K562 (cell line): ENCODE data around the gene ZNF202. TPM values are rescaled to one million over a fixed set of nuclear protein-coding genes. Genes with fewer than 3 reads are reported as not detected.
A peak's percentile ranks its signal among the peaks of the same experiment; 100 is the strongest.

ENCODE experiments used
- ARNT ChIP-seq, 2 experiments: fragments of 450-650 bp; IDR thresholded peaks; 2 replicates each; pipeline ENCODE4 v1.6.1; 2016; ENCODE audit warnings: mild to moderate bottlenecking in 1 of 2
- BRD9 ChIP-seq: fragments of 450-650 bp; IDR thresholded peaks from 2 replicates; pipeline ENCODE4 v1.6.1; 2018; ENCODE audit warnings: low read depth; ENCODE audit not compliant: partially characterized antibody
- CAMTA2 ChIP-seq: fragments of 250-450 bp; sonication (Bioruptor Pico); conservative IDR thresholded peaks from 2 replicates; pipeline ENCODE4 v1.5.1; 2022
- COPS2 ChIP-seq: fragments of 450-650 bp; conservative IDR thresholded peaks from 2 replicates; pipeline ENCODE4 v1.6.1; 2016; ENCODE audit warnings: mild to moderate bottlenecking, moderate library complexity
- GABPB2 ChIP-seq: fragments of 250-450 bp; sonication (Bioruptor Pico); conservative IDR thresholded peaks from 2 replicates; pipeline ENCODE4 v1.5.1; 2021; ENCODE audit warnings: mild to moderate bottlenecking
- HNRNPLL ChIP-seq: fragments of 200-400 bp; formaldehyde crosslinking; IDR thresholded peaks from 2 replicates; pipeline ENCODE4 v1.6.1; 2017; ENCODE audit warnings: low read length, low read depth, mild to moderate bottlenecking; ENCODE audit not compliant: poor library complexity, severe bottlenecking
- KLF1 ChIP-seq: fragments of 450-650 bp; IDR thresholded peaks from 2 replicates; pipeline ENCODE4 v1.6.1; 2016; ENCODE audit warnings: missing genetic modification characterization, missing compliant biosample characterization
- LEF1 ChIP-seq: fragments of 450-650 bp; IDR thresholded peaks from 2 replicates; pipeline ENCODE4 v1.6.1; 2016; ENCODE audit warnings: mild to moderate bottlenecking
- MAFF ChIP-seq: IDR thresholded peaks from 2 replicates; pipeline ENCODE4 v1.6.1; 2012; ENCODE audit warnings: low read length, improper control_type of control experiment
- MAFK ChIP-seq: IDR thresholded peaks from 2 replicates; pipeline ENCODE4 v1.6.1; 2011; ENCODE audit warnings: low read length, improper control_type of control experiment
- MEIS2 ChIP-seq: fragments of 450-650 bp; IDR thresholded peaks from 2 replicates; pipeline ENCODE4 v1.6.1; 2014; ENCODE audit warnings: mild to moderate bottlenecking; ENCODE audit not compliant: partially characterized antibody
- MYBL2 ChIP-seq, 2 experiments: fragments of 450-650 bp in 1 of 2; sonication (generic) in 1 of 2; formaldehyde crosslinking in 1 of 2; IDR thresholded peaks; 2 replicates each; pipeline versions ENCODE4 v1.6.1 to v1.8.1; 2017 to 2022; ENCODE audit warnings: borderline replicate concordance in 1 of 2, inconsistent platforms in 1 of 2, low read depth in 1 of 2, mild to moderate bottlenecking in 1 of 2, missing genetic modification reagents in 1 of 2, moderate library complexity in 1 of 2
- MYNN ChIP-seq, 2 experiments: sonication (generic); formaldehyde crosslinking in 1 of 2; IDR thresholded peaks; 2 replicates each; pipeline versions ENCODE4 v1.5.0 to v1.6.1; 2016 to 2020; ENCODE audit warnings: antibody characterized with exemption in 1 of 2, missing genetic modification reagents in 1 of 2
- NR2C1 ChIP-seq, 2 experiments: fragments of 450-650 bp; IDR thresholded peaks; 2 replicates each; pipeline ENCODE4 v1.6.1; 2017; ENCODE audit warnings: mild to moderate bottlenecking in 2 of 2, antibody characterized with exemption in 1 of 2, inconsistent platforms in 1 of 2, missing compliant biosample characterization in 1 of 2, missing genetic modification characterization in 1 of 2
- PPARD ChIP-seq: fragments of 250-450 bp; sonication (Bioruptor Pico); IDR thresholded peaks from 2 replicates; pipeline ENCODE4 v1.8.0; 2022; ENCODE audit warnings: inconsistent platforms, mild to moderate bottlenecking, moderate library complexity
- RAD51 ChIP-seq: fragments of 450-650 bp; IDR thresholded peaks from 2 replicates; pipeline ENCODE4 v1.7.1; 2016; ENCODE audit warnings: low read depth, mild to moderate bottlenecking, borderline replicate concordance
- TBL1XR1 ChIP-seq, 2 experiments: IDR thresholded peaks; 2 replicates each; pipeline ENCODE4 v1.6.1; 2012; ENCODE audit warnings: improper control_type of control experiment in 2 of 2, low read length in 2 of 2, mild to moderate bottlenecking in 1 of 2
- ZNF140 ChIP-seq: fragments of 250-450 bp; sonication (Bioruptor Pico); IDR thresholded peaks from 2 replicates; pipeline ENCODE4 v1.8.0; 2021; ENCODE audit warnings: moderate library complexity, mild to moderate bottlenecking, inconsistent platforms
- ZNF143 ChIP-seq: sonication (generic); formaldehyde crosslinking; IDR thresholded peaks from 2 replicates; pipeline ENCODE4 v1.9.0; 2022; ENCODE audit warnings: mild to moderate bottlenecking, missing genetic modification reagents
- ZNF449 ChIP-seq: fragments of 250-450 bp; sonication (Bioruptor Pico); IDR thresholded peaks from 2 replicates; pipeline ENCODE4 v1.8.0; 2022; ENCODE audit warnings: moderate library complexity, mild to moderate bottlenecking, inconsistent platforms
- polyA plus RNA-seq, 8 experiments: library from polyadenylated mRNA; depleted of rRNA in 4 of 8; stranded (reverse) in 5 of 8; unstranded in 3 of 8; fragments of >200 nt; fragmentation: Nextera tagmentation in 2 of 8; fragmentation: Illumina TruSeq in 1 of 8; extraction: Ambion mirVana in 2 of 8; extraction: Trizol in 1 of 8; gene quantifications; 2 replicates each; pipeline versions ENCODE4 v1.2.1 to v1.2.3, GENCODE V29; 2011 to 2014; ENCODE audit warnings: inconsistent platforms in 1 of 8, missing spikeins in 1 of 8
- total RNA-seq, 7 experiments: library from RNA; depleted of rRNA in 6 of 7; stranded (reverse); fragments of >200 nt in 6 of 7; fragmentation: Illumina TruSeq in 2 of 7; extraction: Trizol in 2 of 7; gene quantifications; 2 replicates each; pipeline versions ENCODE4 v1.2.1 to v1.2.3, GENCODE V29; 2011 to 2021; ENCODE audit warnings: low replicate concordance in 1 of 7
- TF ChIP-seq, protein P1 (sequence below): fragments of 250-450 bp; sonication (Bioruptor Pico); IDR thresholded peaks from 2 replicates; pipeline ENCODE4 v1.8.0; 2022; ENCODE audit warnings: inconsistent platforms, mild to moderate bottlenecking, moderate library complexity, borderline replicate concordance
- TF ChIP-seq, protein P2 (sequence below): sonication (generic); formaldehyde crosslinking; IDR thresholded peaks from 2 replicates; pipeline ENCODE4 v1.8.1; 2022; ENCODE audit warnings: missing genetic modification reagents
- TF ChIP-seq, protein P3 (sequence below): fragments of 450-650 bp; formaldehyde crosslinking; IDR thresholded peaks from 2 replicates; pipeline ENCODE4 v1.4.0; 2022; ENCODE audit warnings: missing genetic modification characterization

ZNF202 gene
- total and polyA plus RNA-seq, 9 of the 15 experiments (the other 6 are each of a cell fraction or from before 2014, with no cell fraction given): 2.3 to 18.7 (median 12.7) TPM

GRCh38 chr11:123741159-123742030 is at the start of gene ZNF202 (continued):
- TF ChIP-seq RAD51 (peak; percentile 80), GABPB2 (no peak), CAMTA2 (CRISPR knock-in tag) (no peak), NR2C1 (IDR thresholded peaks at IDR 0.05) (peak; percentile 93), NR2C1 (tag; IDR thresholded peaks at IDR 0.05) (peak; percentile 96), MAFF (no peak), HNRNPLL (peak; percentile 49), COPS2 (no peak), TBL1XR1 (IDR thresholded peaks at IDR 0.05; ENCODE audit: low read length in 2 of 2) (no peak), MAFK (no peak), ARNT (IDR thresholded peaks at IDR 0.05) (0 out of 4 replicates have a peak, but pooled peaks of 1 of the 2 experiments have one; percentile 29), ZNF449 (CRISPR knock-in tag) (no peak), MYNN (IDR thresholded peaks at IDR 0.05) (no peak), MYNN (CRISPR knock-in tag; IDR thresholded peaks at IDR 0.05) (no peak), BRD9 (peak; percentile 25), KLF1 (tag) (no peak), MYBL2 (IDR thresholded peaks at IDR 0.05; ENCODE audit: low read depth) (no peak), MYBL2 (CRISPR knock-in tag; IDR thresholded peaks at IDR 0.05; ENCODE audit: borderline replicate concordance) (no peak), ZNF143 (CRISPR knock-in tag) (no peak), LEF1 (peak; percentile 26; the same call in 1 of the 2 replicates), ZNF140 (no peak), MEIS2 (no peak), PPARD (no peak)
- TF ChIP-seq, protein P1, sequence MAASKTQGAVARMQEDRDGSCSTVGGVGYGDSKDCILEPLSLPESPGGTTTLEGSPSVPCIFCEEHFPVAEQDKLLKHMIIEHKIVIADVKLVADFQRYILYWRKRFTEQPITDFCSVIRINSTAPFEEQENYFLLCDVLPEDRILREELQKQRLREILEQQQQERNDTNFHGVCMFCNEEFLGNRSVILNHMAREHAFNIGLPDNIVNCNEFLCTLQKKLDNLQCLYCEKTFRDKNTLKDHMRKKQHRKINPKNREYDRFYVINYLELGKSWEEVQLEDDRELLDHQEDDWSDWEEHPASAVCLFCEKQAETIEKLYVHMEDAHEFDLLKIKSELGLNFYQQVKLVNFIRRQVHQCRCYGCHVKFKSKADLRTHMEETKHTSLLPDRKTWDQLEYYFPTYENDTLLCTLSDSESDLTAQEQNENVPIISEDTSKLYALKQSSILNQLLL (CRISPR knock-in tag): no peak
- TF ChIP-seq, protein P2, sequence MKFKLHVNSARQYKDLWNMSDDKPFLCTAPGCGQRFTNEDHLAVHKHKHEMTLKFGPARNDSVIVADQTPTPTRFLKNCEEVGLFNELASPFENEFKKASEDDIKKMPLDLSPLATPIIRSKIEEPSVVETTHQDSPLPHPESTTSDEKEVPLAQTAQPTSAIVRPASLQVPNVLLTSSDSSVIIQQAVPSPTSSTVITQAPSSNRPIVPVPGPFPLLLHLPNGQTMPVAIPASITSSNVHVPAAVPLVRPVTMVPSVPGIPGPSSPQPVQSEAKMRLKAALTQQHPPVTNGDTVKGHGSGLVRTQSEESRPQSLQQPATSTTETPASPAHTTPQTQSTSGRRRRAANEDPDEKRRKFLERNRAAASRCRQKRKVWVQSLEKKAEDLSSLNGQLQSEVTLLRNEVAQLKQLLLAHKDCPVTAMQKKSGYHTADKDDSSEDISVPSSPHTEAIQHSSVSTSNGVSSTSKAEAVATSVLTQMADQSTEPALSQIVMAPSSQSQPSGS (CRISPR knock-in tag): no peak
- TF ChIP-seq, protein P3, sequence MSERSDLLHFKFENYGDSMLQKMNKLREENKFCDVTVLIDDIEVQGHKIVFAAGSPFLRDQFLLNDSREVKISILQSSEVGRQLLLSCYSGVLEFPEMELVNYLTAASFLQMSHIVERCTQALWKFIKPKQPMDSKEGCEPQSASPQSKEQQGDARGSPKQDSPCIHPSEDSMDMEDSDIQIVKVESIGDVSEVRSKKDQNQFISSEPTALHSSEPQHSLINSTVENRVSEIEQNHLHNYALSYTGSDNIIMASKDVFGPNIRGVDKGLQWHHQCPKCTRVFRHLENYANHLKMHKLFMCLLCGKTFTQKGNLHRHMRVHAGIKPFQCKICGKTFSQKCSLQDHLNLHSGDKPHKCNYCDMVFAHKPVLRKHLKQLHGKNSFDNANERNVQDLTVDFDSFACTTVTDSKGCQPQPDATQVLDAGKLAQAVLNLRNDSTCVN: no peak
